Stimulated activated CD4-positive, alpha-beta T cell treated with anti-CD3 and anti-CD28 coated beads, TNF-alpha, amount 100 ng/mL, for 4 hours (primary cell): ENCODE measurements around the gene GCHFR.

Experiments used
- DNase-seq, 3 experiments: peaks; one replicate each; pipeline ENCODE4 v3.0.0-alpha.2; 2020; ENCODE audit warnings: low read depth in 3 of 3

GCHFR gene

DNA sequence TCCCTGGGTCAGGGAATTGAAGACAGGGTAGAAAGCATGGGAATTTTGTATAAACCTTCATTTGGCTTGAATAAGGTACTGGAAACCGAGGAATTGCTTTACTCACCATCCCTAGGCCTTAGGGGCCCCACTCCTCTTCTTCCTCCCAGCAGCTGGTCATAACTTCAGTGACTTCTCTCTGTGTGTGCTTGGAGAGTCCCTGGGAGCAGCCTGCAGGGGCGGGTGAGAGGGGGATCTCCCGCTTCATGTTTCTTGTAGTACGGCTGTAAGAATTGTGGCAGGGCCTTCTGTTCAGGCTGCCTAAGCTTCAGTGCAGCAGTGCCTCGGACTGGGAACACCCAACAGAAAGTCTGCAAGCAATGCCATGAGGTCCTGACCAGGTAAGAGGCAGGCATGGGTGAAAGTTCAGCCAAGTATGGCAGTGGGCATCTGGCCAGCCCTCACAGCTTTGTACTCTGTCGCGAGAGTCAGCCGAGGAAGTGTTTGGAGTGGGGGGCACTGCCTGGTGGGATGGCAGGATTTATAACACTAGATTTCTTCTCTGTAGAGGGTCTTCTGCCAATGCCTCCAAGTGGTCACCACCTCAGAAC, 45.1 kb downstream of the GCHFR start:
- no peak for DNase-seq

DNA sequence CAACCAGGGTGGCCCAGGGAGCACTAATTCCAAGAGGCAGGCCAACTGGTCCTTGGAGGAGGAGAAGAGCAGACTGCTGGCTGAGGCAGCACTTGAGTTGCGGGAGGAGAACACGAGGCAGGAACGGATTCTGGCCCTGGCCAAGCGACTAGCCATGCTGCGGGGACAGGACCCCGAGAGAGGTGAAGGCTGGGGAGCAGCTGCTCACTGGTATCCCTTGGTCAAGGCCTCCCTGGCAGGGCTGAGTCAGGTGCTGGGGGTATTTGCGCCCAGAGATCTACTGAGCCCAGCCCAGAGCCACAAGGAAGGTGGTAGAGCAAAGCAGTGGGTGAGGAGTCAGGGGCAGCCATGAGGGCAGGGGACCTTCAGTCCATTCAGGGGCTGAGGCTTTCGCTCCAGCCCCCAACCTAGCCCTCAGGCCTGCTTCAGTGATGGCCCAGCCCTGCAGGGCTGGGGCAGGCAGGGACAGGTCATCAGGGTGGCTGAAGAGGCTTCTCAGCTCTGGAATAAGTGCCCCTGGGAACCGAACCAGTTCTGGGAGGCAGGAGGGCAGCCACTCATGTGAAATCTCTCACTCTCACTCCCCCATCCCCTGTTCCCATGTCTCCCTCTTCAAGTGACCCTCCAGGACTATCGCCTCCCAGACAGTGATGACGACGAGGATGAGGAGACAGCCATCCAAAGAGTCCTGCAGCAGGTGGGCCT, 49.0 kb downstream of the GCHFR start:
- DNase-seq = no peak

- no peak for DNase-seq
Measured at GRCh38 chr15:40815042-40815698, 51.3 kb downstream of the GCHFR start.
